ENCODE measurements around the gene CDK2.

The CDK2 gene

DNA sequence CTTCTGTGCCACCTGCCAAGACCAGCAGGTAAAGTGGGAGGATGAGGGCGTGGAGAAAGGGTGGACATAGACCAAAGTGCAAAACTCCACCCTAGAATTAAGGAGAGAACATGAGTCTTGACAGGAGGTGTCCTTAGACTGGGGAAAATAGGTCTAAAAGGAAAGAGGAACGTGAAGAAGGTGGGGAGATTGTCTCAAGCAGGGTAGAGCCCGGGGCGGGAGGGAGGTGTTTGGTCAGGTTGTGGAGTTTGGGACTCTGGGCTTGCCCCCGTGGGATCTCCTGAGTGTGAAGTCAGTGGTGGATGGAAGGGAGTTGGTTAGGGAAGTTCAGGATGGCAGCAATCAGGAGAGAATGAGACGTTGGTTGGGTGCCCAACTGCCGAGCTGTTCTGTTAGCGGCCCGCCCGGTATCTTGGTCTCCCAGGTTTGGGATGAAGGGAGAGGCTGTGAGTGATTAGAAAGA lies 35.3 kb upstream of the CDK2 start:
- Histone ChIP-seq H2BK120ac (ENCODE audit: low read depth, low read length) (no peak overlapping the region), H3K4me1 (ENCODE audit: control insufficient read depth, low read depth, low read length) (peaks cover 3% of the 10 kb centered on the region), H3K27me3 (ENCODE audit: insufficient read depth, low read length, poor library complexity) (peaks cover 8% of the 10 kb centered on the region), H3K4me3 (ENCODE audit: low read length) (peak overlapping the region; percentile 24), H3K4me2 (ENCODE audit: low read length) (peak overlapping the region; percentile 81), H3K79me2 (ENCODE audit: control insufficient read depth, insufficient read depth, low read length) (peaks cover 3% of the 10 kb centered on the region), H3K27ac (ENCODE audit: low read depth, low read length) (no peak overlapping the region), H4K8ac (ENCODE audit: low read depth, low read length) (peak overlapping the region; percentile 84), H3K36me3 (ENCODE audit: control insufficient read depth, insufficient read depth, low read length) (no peaks in the 10 kb centered on the region), H2BK5ac (ENCODE audit: low read length) (no peak overlapping the region), H2BK15ac (replicated peaks; ENCODE audit: low read depth) (no peak overlapping the region), H3K79me1 (ENCODE audit: low read length) (no peaks in the 10 kb centered on the region), H3K18ac (ENCODE audit: low read length) (peak overlapping the region; percentile 15), H2AK5ac (ENCODE audit: low read length) (no peak overlapping the region), H3K9ac (ENCODE audit: low read length) (peak overlapping the region; percentile 75), H4K5ac (ENCODE audit: low read length) (no peak overlapping the region), H3K23ac (ENCODE audit: low read length) (no peak overlapping the region), H3K56ac (ENCODE audit: low read length) (peak overlapping the region; percentile 81), H3K4ac (ENCODE audit: low read depth, low read length) (no peak overlapping the region)
- DNase-seq, result peak; percentile 30
- no CpG with 5 or more reads among the region's 10 CpGs for WGBS (ENCODE audit: extremely low coverage, insufficient coverage, low lambda C conversion rate)

DNA sequence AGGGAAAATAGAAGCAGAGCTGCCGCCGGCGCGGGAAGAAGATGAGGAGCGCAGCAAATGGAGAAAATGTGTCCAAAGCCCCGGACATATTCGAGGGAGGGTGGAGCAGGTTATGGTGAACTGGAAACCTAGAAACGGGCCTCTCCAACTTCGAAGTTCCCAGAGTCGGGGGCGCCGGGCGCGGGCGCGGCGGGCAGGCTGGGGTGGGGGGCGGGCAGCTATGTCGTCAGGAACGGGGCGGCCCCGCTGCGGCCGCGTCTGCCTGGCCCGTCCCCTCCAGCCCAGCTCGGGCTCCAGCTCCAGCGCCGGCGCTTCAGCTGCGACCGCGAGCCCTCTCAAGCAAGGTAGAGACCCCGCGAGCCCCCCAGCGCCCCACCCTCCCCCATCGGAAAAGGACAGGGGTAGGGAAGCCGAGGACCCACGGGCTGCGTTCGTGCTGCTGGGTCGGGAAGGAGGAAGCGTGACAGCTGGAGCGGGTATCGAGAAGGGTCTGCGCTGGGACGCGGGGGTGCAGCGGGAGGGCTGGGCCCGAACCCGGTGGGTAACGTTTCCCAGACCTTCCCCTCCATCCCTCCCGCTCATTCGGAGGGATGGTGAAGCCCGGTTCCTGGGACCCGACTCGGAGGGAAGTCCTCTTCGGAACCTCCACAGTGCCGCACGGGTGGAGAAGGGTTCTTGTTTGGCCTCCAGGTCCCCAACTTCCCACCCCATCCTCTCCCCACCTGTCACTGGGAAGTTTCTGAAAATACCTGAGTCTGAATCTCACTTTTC lies 34.7 kb upstream of the CDK2 start:
- H3K27ac ChIP-seq (ENCODE audit: low read depth, low read length), result no peak overlapping the region
- peak; percentile 40 for DNase-seq
- H3K56ac ChIP-seq (ENCODE audit: low read length), result peak overlapping the region; percentile 87
- H3K79me1 ChIP-seq (ENCODE audit: low read length), result no peaks in the 10 kb centered on the region
- H4K8ac ChIP-seq (ENCODE audit: low read depth, low read length), result peak overlapping the region; percentile 84
- peaks cover 8% of the 10 kb centered on the region for H3K27me3 ChIP-seq (ENCODE audit: insufficient read depth, low read length, poor library complexity)
- H2AK5ac ChIP-seq (ENCODE audit: low read length), result no peak overlapping the region
- peak overlapping the region; percentile 15 for H3K18ac ChIP-seq (ENCODE audit: low read length)
- H3K79me2 ChIP-seq (ENCODE audit: control insufficient read depth, insufficient read depth, low read length), result no peaks in the 10 kb centered on the region
- H2BK15ac ChIP-seq (replicated peaks; ENCODE audit: low read depth), result no peak overlapping the region
- peak overlapping the region; percentile 52 for H3K4me3 ChIP-seq (ENCODE audit: low read length)
- no CpG with 5 or more reads among the region's 60 CpGs for WGBS (ENCODE audit: extremely low coverage, insufficient coverage, low lambda C conversion rate)
- no peak overlapping the region for H2BK5ac ChIP-seq (ENCODE audit: low read length)
- peaks cover 3% of the 10 kb centered on the region for H3K4me1 ChIP-seq (ENCODE audit: control insufficient read depth, low read depth, low read length)
- H3K4me2 ChIP-seq (ENCODE audit: low read length), result peak overlapping the region; percentile 93
- no peak overlapping the region for H4K5ac ChIP-seq (ENCODE audit: low read length)
- no peaks in the 10 kb centered on the region for H3K36me3 ChIP-seq (ENCODE audit: control insufficient read depth, insufficient read depth, low read length)
- no peak overlapping the region for H2BK120ac ChIP-seq (ENCODE audit: low read depth, low read length)
- peak overlapping the region; percentile 77 for H3K9ac ChIP-seq (ENCODE audit: low read length)
- no peak overlapping the region for H3K23ac ChIP-seq (ENCODE audit: low read length)
- H3K4ac ChIP-seq (ENCODE audit: low read depth, low read length), result no peak overlapping the region

DNA sequence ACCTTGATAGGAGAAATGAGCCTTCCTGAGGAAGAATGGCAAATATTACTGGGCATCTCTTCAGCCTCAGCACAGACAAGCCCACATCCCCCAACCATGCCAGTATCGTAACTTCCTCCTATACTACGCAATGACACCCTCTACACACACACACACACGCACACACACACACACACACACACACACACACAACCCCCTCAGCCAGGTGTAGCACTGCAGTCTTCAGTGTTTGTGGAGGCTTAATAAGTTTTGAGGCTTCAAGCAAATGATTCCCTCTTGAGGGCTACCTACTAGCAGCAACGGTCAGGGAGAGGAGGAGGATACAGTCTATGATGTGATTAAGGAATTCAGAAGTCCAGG lies 34.1 kb upstream of the CDK2 start:
- H3K4me1 ChIP-seq (ENCODE audit: control insufficient read depth, low read depth, low read length), result peaks cover 3% of the 10 kb centered on the region
- H2BK15ac ChIP-seq (replicated peaks; ENCODE audit: low read depth), result no peak overlapping the region

DNA sequence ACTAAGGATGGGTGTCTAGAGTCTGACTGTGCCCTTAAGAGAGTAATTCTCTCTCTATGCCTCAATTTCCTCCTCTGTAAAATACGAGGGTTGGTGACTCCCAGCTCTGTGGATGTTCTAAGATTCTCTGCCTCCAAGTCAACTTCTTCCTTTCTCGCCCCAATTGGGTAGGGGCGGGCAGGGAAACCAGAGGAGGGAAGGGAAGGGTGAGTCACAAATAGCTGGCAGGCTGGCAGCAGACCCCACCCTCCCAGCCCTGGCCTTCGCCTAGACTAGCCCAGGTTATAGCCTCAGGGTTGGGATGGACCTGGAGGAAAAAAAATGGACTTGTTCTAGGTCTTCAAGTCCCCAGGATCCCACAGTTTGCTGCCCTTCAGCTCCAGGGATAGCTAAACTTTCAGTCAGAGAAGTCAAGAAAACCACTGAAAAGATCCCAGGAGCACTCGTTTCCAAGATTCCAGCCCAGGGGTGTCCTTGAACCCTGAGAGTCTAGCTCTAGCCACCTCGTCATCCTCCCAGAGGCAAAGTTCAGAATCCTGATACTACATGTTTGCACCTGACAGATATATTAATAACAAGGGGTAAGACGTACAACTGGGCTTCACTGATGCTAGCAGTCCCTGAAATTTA lies 33.3 kb upstream of the CDK2 start:
- H3K23ac ChIP-seq (ENCODE audit: low read length), result no peak overlapping the region
- no peak overlapping the region for H3K4ac ChIP-seq (ENCODE audit: low read depth, low read length)
- no peaks in the 10 kb centered on the region for H3K79me2 ChIP-seq (ENCODE audit: control insufficient read depth, insufficient read depth, low read length)
- peaks cover 3% of the 10 kb centered on the region for H3K4me1 ChIP-seq (ENCODE audit: control insufficient read depth, low read depth, low read length)
- no peaks in the 10 kb centered on the region for H3K79me1 ChIP-seq (ENCODE audit: low read length)
- H2BK15ac ChIP-seq (replicated peaks; ENCODE audit: low read depth), result no peak overlapping the region
- no peak overlapping the region for H2AK5ac ChIP-seq (ENCODE audit: low read length)
- WGBS (ENCODE audit: extremely low coverage, insufficient coverage, low lambda C conversion rate), result no CpG with 5 or more reads among the region's 7 CpGs
- no peaks in the 10 kb centered on the region for H3K36me3 ChIP-seq (ENCODE audit: control insufficient read depth, insufficient read depth, low read length)
- peaks cover 8% of the 10 kb centered on the region for H3K27me3 ChIP-seq (ENCODE audit: insufficient read depth, low read length, poor library complexity)
- no peak overlapping the region for H3K18ac ChIP-seq (ENCODE audit: low read length)
- no peak overlapping the region for H3K4me3 ChIP-seq (ENCODE audit: low read length)
- no peak overlapping the region for H3K4me2 ChIP-seq (ENCODE audit: low read length)
- no peak overlapping the region for H4K8ac ChIP-seq (ENCODE audit: low read depth, low read length)
- no peak overlapping the region for H2BK120ac ChIP-seq (ENCODE audit: low read depth, low read length)
- H4K5ac ChIP-seq (ENCODE audit: low read length), result no peak overlapping the region
- no peak overlapping the region for H3K9ac ChIP-seq (ENCODE audit: low read length)
- no peak overlapping the region for H2BK5ac ChIP-seq (ENCODE audit: low read length)
- H3K27ac ChIP-seq (ENCODE audit: low read depth, low read length), result no peak overlapping the region
- H3K56ac ChIP-seq (ENCODE audit: low read length), result no peak overlapping the region
- DNase-seq, result peak; percentile 67

More for the DNA sequence above, 34.1 kb upstream of the CDK2 start:
- H4K8ac ChIP-seq (ENCODE audit: low read depth, low read length), result no peak overlapping the region
- peak overlapping the region; percentile 93 for H3K4me2 ChIP-seq (ENCODE audit: low read length)
- H3K18ac ChIP-seq (ENCODE audit: low read length), result no peak overlapping the region
- H3K36me3 ChIP-seq (ENCODE audit: control insufficient read depth, insufficient read depth, low read length), result no peaks in the 10 kb centered on the region
- H4K5ac ChIP-seq (ENCODE audit: low read length), result no peak overlapping the region
- H3K23ac ChIP-seq (ENCODE audit: low read length), result no peak overlapping the region
- peaks cover 8% of the 10 kb centered on the region for H3K27me3 ChIP-seq (ENCODE audit: insufficient read depth, low read length, poor library complexity)
- peak overlapping the region; percentile 77 for H3K9ac ChIP-seq (ENCODE audit: low read length)
- no peak overlapping the region for H3K4me3 ChIP-seq (ENCODE audit: low read length)
- no CpG with 5 or more reads among the region's 4 CpGs for WGBS (ENCODE audit: extremely low coverage, insufficient coverage, low lambda C conversion rate)
- no peaks in the 10 kb centered on the region for H3K79me2 ChIP-seq (ENCODE audit: control insufficient read depth, insufficient read depth, low read length)
- no peak overlapping the region for H2BK5ac ChIP-seq (ENCODE audit: low read length)
- H3K27ac ChIP-seq (ENCODE audit: low read depth, low read length), result no peak overlapping the region
- peak overlapping the region; percentile 87 for H3K56ac ChIP-seq (ENCODE audit: low read length)
- no peak overlapping the region for H3K4ac ChIP-seq (ENCODE audit: low read depth, low read length)
- DNase-seq, result no peak
- no peak overlapping the region for H2AK5ac ChIP-seq (ENCODE audit: low read length)
- no peak overlapping the region for H2BK120ac ChIP-seq (ENCODE audit: low read depth, low read length)
- no peaks in the 10 kb centered on the region for H3K79me1 ChIP-seq (ENCODE audit: low read length)

DNA sequence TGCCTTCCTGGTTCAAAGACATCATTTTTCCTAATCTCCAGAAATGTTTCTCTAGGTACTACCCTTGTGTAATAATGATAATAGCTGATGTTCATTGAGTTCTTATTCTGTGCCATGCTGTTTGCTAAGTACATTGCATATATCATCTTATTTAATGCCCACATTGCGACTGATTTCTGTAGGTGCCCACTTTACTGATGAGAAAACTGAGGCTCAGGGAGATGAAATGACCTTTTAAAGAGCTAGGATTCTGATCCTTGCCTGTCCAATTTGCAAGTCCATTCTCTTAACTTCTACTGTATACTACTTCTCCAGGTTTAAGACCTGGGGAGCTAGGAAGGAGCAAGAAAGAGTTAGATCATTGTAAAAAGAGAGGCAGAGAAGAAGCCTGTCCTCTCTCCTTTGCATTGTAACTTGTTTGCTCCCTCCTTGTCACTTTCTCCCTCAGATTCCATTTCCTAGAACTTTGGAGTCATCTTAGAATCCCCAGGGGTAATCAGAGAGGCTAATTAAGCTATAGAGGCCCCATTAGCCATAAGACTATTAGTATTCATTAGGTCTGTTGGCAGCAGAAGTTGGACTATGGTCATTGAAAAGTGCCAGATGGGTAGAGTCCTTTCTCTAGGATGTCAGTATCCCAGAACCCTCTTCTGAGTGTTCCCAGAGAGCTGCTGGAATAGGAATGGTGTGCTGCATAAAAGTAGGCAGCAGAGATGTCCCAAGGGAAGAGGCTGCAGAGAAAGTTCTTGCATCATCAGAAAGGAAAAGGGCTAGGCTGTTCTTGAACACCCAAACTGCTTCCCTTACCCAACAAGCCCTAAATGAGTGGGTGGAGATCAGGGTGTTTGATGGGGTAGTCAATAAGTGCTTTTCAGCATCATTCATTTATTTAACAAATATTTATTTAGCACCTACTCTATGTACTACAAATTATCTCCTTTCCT lies 32.6 kb upstream of the CDK2 start:
- Histone ChIP-seq H4K5ac (ENCODE audit: low read length) (no peak overlapping the region), H3K36me3 (ENCODE audit: control insufficient read depth, insufficient read depth, low read length) (no peaks in the 10 kb centered on the region), H3K4me3 (ENCODE audit: low read length) (no peak overlapping the region), H3K79me2 (ENCODE audit: control insufficient read depth, insufficient read depth, low read length) (no peaks in the 10 kb centered on the region), H2AK5ac (ENCODE audit: low read length) (no peak overlapping the region), H2BK15ac (replicated peaks; ENCODE audit: low read depth) (no peak overlapping the region), H3K79me1 (ENCODE audit: low read length) (no peaks in the 10 kb centered on the region), H4K8ac (ENCODE audit: low read depth, low read length) (no peak overlapping the region), H2BK120ac (ENCODE audit: low read depth, low read length) (no peak overlapping the region), H3K4ac (ENCODE audit: low read depth, low read length) (no peak overlapping the region), H3K9ac (ENCODE audit: low read length) (no peak overlapping the region), H3K4me1 (ENCODE audit: control insufficient read depth, low read depth, low read length) (peaks cover 3% of the 10 kb centered on the region), H3K23ac (ENCODE audit: low read length) (no peak overlapping the region), H3K27ac (ENCODE audit: low read depth, low read length) (no peak overlapping the region), H2BK5ac (ENCODE audit: low read length) (no peak overlapping the region), H3K4me2 (ENCODE audit: low read length) (no peak overlapping the region), H3K27me3 (ENCODE audit: insufficient read depth, low read length, poor library complexity) (peaks cover 8% of the 10 kb centered on the region), H3K56ac (ENCODE audit: low read length) (no peak overlapping the region), H3K18ac (ENCODE audit: low read length) (no peak overlapping the region)
- WGBS (ENCODE audit: extremely low coverage, insufficient coverage, low lambda C conversion rate), result no CpG with 5 or more reads among the region's 1 CpG
- no peak for DNase-seq

All from mesendoderm (in vitro differentiated cells).